ENCODE measurements around the gene DPY19L1.
"Not testable (repeated sequence)": the region's sequence is repeated elsewhere in the genome, so short reads cannot be mapped to it uniquely, and the experiment has no call there.

GRCh38 chr7:35079517-35079916, 42.2 kb upstream of the DPY19L1 start:
- not testable (repeated sequence) for TF ChIP-seq POLR2AphosphoS5, POLR2A, SPI1 (IDR thresholded peaks at IDR 0.05; ENCODE audit: low read depth, low read length)

All from GM12891 (cell line).